ENCODE data around the gene CACTIN. TPM values are rescaled to one million over a fixed set of nuclear protein-coding genes. Genes with fewer than 3 reads are reported as not detected.

Gene CACTIN
- total and polyA plus RNA-seq, 2 of the 4 experiments (the other 2 are of a cell fraction): 10.8 to 19.5 TPM

DNA sequence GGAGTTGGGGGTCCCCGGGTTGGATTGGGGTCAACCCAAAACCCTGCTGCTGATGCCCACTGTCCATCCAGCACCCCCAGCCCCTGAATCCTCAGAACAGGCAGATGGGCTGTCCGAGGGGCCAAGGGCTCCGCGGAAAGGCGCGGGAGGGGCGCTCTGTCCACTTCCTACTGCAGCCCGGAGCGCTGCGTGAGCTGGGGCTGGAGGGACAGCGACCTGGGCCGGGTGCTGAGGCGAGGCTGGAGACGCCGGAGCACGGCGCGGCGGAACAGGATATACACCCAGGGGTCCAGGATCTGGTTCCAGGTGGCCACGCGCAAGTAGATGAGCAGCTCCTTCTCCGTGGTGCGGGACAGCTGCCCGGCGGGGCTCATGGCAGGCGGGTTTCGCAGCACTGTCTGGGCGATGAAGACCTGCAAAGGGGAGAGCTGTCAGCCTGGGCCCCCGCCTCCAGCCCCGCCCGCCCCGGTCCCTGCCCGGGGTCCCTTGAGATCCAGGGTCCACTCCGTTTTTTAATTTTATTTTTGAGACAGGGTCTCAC lies 31.0 kb downstream of the CACTIN start:
- dilution Hi-C loops (cut with HindIII; ENCODE audit: low sequenced_read_pairs, unreplicated experiment) (no loop called here), intact Hi-C loops (cut with micrococcal nuclease) (no loop called here), in situ Hi-C loops (cut with MboI; ENCODE audit: low sequenced_read_pairs) (no loop called here)
- TF ChIP-seq RAD21 (IDR thresholded peaks at IDR 0.05; ENCODE audit: low read length) (no peak), NFE2L2 (IDR thresholded peaks at IDR 0.05; ENCODE audit: low read depth, low read length) (no peak), BHLHE40 (IDR thresholded peaks at IDR 0.05; ENCODE audit: low read depth, low read length) (no peak), MAZ (IDR thresholded peaks at IDR 0.05; ENCODE audit: borderline replicate concordance, low read depth, low read length) (no peak), SMC3 (IDR thresholded peaks at IDR 0.05; ENCODE audit: low read depth, low read length) (no peak), POLR2A (IDR thresholded peaks at IDR 0.05; ENCODE audit: low read depth, low read length) (no peak), MAFK (IDR thresholded peaks at IDR 0.05; ENCODE audit: low read depth, low read length) (no peak)
- TF ChIP-seq, protein P1, sequence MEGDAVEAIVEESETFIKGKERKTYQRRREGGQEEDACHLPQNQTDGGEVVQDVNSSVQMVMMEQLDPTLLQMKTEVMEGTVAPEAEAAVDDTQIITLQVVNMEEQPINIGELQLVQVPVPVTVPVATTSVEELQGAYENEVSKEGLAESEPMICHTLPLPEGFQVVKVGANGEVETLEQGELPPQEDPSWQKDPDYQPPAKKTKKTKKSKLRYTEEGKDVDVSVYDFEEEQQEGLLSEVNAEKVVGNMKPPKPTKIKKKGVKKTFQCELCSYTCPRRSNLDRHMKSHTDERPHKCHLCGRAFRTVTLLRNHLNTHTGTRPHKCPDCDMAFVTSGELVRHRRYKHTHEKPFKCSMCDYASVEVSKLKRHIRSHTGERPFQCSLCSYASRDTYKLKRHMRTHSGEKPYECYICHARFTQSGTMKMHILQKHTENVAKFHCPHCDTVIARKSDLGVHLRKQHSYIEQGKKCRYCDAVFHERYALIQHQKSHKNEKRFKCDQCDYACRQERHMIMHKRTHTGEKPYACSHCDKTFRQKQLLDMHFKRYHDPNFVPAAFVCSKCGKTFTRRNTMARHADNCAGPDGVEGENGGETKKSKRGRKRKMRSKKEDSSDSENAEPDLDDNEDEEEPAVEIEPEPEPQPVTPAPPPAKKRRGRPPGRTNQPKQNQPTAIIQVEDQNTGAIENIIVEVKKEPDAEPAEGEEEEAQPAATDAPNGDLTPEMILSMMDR (conservative IDR thresholded peaks at IDR 0.05; ENCODE audit: low read depth, low read length): no peak
- TF ChIP-seq, protein P2, sequence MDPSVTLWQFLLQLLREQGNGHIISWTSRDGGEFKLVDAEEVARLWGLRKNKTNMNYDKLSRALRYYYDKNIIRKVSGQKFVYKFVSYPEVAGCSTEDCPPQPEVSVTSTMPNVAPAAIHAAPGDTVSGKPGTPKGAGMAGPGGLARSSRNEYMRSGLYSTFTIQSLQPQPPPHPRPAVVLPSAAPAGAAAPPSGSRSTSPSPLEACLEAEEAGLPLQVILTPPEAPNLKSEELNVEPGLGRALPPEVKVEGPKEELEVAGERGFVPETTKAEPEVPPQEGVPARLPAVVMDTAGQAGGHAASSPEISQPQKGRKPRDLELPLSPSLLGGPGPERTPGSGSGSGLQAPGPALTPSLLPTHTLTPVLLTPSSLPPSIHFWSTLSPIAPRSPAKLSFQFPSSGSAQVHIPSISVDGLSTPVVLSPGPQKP (IDR thresholded peaks at IDR 0.05; ENCODE audit: borderline replicate concordance, low read depth, low read length): no peak
- H3K79me1 ChIP-seq (ENCODE audit: low read depth in 1 of 2, low read length in 2 of 2): no peaks in the 10 kb centered on the region
- H2BK15ac ChIP-seq (ENCODE audit: low read depth, low read length): no peak overlapping the region
- H3K18ac ChIP-seq (ENCODE audit: low read depth, low read length): no peak overlapping the region
- CTCF ChIA-PET: no interaction called here
- BruUV-seq (replicated peaks): no TSS peak
- peaks cover 2% of the 10 kb centered on the region; the same call in 1 of the 2 replicates for H3K27me3 ChIP-seq (ENCODE audit: control insufficient read depth, insufficient read depth, low read length)
- no peak overlapping the region for H3K4me3 ChIP-seq (ENCODE audit: insufficient read depth, low read depth, low read length)
- no peaks in the 10 kb centered on the region for H3K4me1 ChIP-seq (ENCODE audit: control insufficient read depth, insufficient read depth, low read length)
- H2BK5ac ChIP-seq (ENCODE audit: low read depth, low read length, poor library complexity, severe bottlenecking): no peak overlapping the region
- no peak overlapping the region for H3K27ac ChIP-seq (ENCODE audit: insufficient read depth, low read length)
- no peak overlapping the region for H3K4me2 ChIP-seq (ENCODE audit: low read depth, low read length)
- no peak for DNase-seq
- ATAC-seq (ENCODE audit: low read depth): no peak
- no peak overlapping the region for H2BK20ac ChIP-seq (ENCODE audit: low read depth, low read length)
- no peak overlapping the region for H4K91ac ChIP-seq (ENCODE audit: insufficient read depth, low read depth, low read length)
- H3K9me3 ChIP-seq (ENCODE audit: control insufficient read depth, insufficient read depth, low read length): no peaks in the 10 kb centered on the region; the same call in 1 of the 2 replicates
- POLR2A ChIA-PET (ENCODE audit: unreplicated experiment): no interaction called here
- H2BK120ac ChIP-seq (ENCODE audit: low read depth, low read length): no peak overlapping the region
- no peak overlapping the region for H3K14ac ChIP-seq (replicated peaks; ENCODE audit: low read depth, low read length)
- no peaks in the 10 kb centered on the region for H3K9me1 ChIP-seq (ENCODE audit: insufficient read depth, low read length)
- no peak overlapping the region for H3K9ac ChIP-seq (ENCODE audit: low read depth, low read length)
- H3K4ac ChIP-seq (ENCODE audit: low read depth, low read length): no peak overlapping the region
- no peak overlapping the region for H3K23ac ChIP-seq (ENCODE audit: low read depth, low read length)
- H4K8ac ChIP-seq (ENCODE audit: low read depth in 2 of 2, low read length in 2 of 2): no peak overlapping the region
- 75% methylated on average over 31 of the region's 34 CpGs; no CpG with 5 or more reads in 1 of the 2 experiments for WGBS, 2 experiments (ENCODE audit: extremely low coverage in 2 of 2, insufficient read length in 1 of 2)
- H2AFZ ChIP-seq (replicated peaks; ENCODE audit: low read length, poor library complexity): no peak overlapping the region
- H4K5ac ChIP-seq (ENCODE audit: low read depth, low read length): no peak overlapping the region
- no peak overlapping the region for H2AK9ac ChIP-seq (replicated peaks; ENCODE audit: low read depth, low read length, poor library complexity)
- H3K36me3 ChIP-seq (ENCODE audit: control insufficient read depth, insufficient read depth, low read length): peaks cover 2% of the 10 kb centered on the region; the same call in 1 of the 2 replicates
- no peak overlapping the region for H3K56ac ChIP-seq (ENCODE audit: extremely low read depth, insufficient read depth, low read length)
- H2AK5ac ChIP-seq (ENCODE audit: low read depth, low read length): no peak overlapping the region
- no peaks in the 10 kb centered on the region for H4K20me1 ChIP-seq (ENCODE audit: insufficient read depth, low read length)

Data from IMR-90 (cell line).